ENCODE measurements around the gene SPATS1.

The SPATS1 gene

DNA sequence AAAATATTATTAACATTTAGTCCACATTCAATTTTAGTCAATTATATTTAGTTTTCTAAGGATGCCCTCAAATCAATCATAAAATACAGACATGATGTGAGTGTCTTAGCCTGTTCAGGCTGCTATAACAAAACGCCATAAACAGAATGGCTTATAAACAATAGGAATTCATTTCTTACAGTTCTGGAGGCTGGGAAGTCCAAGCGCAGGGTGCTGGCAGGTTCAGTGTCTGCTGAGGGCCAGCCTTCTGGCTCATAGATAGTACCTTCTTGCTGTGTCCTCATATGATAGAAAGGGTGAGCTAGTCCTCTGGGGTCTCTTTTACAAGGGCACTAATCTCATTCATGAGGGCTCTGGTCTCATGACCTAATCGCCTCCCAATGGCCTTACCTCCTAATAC lies 35.0 kb downstream of the SPATS1 start:
- CTCF ChIA-PET: no interaction called here
- POLR2A ChIA-PET: interaction anchor here (1.4 kb wide), 1 partner anchor 9 kb away, joined by 6 read pairs; the partner anchor contains the start of gene CDC5L
- DNase-seq (ENCODE audit: extremely low spot score): no peak
- TF ChIP-seq SP1 (IDR thresholded peaks at IDR 0.05) (no peak), CTBP1 (IDR thresholded peaks at IDR 0.05; ENCODE audit: borderline replicate concordance) (no peak), SUZ12 (IDR thresholded peaks at IDR 0.05) (no peak), BHLHE40 (IDR thresholded peaks at IDR 0.05; ENCODE audit: borderline replicate concordance) (no peak), FOXA1 (IDR thresholded peaks at IDR 0.05) (no peak), ARNT (IDR thresholded peaks at IDR 0.05) (no peak), TARDBP (IDR thresholded peaks at IDR 0.05) (no peak), HDGF (IDR thresholded peaks at IDR 0.05; ENCODE audit: borderline replicate concordance) (no peak), NFRKB (IDR thresholded peaks at IDR 0.05) (no peak), FOXM1 (IDR thresholded peaks at IDR 0.05; ENCODE audit: borderline replicate concordance) (no peak)
- TF ChIP-seq, protein P1, sequence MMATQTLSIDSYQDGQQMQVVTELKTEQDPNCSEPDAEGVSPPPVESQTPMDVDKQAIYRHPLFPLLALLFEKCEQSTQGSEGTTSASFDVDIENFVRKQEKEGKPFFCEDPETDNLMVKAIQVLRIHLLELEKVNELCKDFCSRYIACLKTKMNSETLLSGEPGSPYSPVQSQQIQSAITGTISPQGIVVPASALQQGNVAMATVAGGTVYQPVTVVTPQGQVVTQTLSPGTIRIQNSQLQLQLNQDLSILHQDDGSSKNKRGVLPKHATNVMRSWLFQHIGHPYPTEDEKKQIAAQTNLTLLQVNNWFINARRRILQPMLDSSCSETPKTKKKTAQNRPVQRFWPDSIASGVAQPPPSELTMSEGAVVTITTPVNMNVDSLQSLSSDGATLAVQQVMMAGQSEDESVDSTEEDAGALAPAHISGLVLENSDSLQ (IDR thresholded peaks at IDR 0.05): no peak

DNA sequence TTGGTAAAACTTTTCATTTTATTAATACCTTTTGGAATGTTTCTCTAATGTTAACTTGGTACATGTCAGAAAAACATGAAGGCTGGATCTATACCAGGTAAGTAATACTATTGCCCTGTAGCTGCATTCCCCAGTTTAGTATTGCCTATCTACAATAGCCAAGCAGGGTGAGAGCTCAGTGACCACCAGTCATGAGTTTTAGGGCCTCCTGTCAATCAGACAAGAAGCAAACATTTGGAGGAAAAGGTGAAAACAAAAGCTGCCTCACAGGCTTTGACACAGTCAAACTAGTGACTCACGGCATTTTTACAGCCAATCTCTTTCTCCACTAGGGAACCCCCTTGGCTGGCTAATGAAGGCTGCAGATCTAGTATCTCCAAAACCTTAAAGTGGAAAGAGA lies 35.5 kb downstream of the SPATS1 start:
- ChIA-PET POLR2A (interaction anchor here (1.4 kb wide), 1 partner anchor 9 kb away, joined by 6 read pairs; the partner anchor contains the start of gene CDC5L), CTCF (no interaction called here)
- TF ChIP-seq HDGF (IDR thresholded peaks at IDR 0.05; ENCODE audit: borderline replicate concordance): no peak
- TF ChIP-seq, protein P1 (IDR thresholded peaks at IDR 0.05): no peak
- TF ChIP-seq BHLHE40 (IDR thresholded peaks at IDR 0.05; ENCODE audit: borderline replicate concordance): no peak
- no peak for TF ChIP-seq FOXA1 (IDR thresholded peaks at IDR 0.05)
- no peak for TF ChIP-seq FOXK2 (IDR thresholded peaks at IDR 0.05)
- no peak for TF ChIP-seq L3MBTL2 (conservative IDR thresholded peaks at IDR 0.05)
- no peak for TF ChIP-seq CTBP1 (IDR thresholded peaks at IDR 0.05; ENCODE audit: borderline replicate concordance)
- no peak for TF ChIP-seq SP1 (IDR thresholded peaks at IDR 0.05)
- no peak for DNase-seq (ENCODE audit: extremely low spot score)

DNA sequence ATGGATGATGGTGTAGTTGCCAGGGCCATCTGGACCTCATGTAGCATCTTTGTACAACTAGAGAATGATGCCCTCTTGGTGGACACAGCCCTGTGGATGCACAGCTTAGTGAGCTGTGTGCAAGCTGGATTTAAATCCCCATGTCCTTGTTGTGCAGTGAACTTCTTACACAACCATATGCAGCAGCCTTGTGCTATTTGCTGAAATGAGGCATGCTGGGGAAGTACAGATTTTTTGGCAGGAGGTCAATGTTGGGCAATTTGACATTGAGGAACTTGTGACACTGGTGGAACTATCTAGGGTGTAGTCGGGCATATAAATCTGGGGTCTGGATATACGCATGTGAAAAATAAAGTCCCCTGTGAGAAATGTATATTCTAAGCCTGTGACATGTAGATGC lies 39.3 kb downstream of the SPATS1 start:
- DNase-seq (ENCODE audit: extremely low spot score): no peak
- CTCF ChIA-PET: interaction anchor here (0.5 kb wide), 1 partner anchor 43 kb away, joined by 5 read pairs; no protein-coding TSS in a partner anchor
- POLR2A ChIA-PET: no interaction called here
- no peak for TF ChIP-seq SUZ12 (IDR thresholded peaks at IDR 0.05)
- TF ChIP-seq, protein P1 (IDR thresholded peaks at IDR 0.05): no peak
- no peak for TF ChIP-seq FOXK2 (IDR thresholded peaks at IDR 0.05)
- TF ChIP-seq BHLHE40 (IDR thresholded peaks at IDR 0.05; ENCODE audit: borderline replicate concordance): no peak
- TF ChIP-seq ARNT (IDR thresholded peaks at IDR 0.05): no peak

DNA sequence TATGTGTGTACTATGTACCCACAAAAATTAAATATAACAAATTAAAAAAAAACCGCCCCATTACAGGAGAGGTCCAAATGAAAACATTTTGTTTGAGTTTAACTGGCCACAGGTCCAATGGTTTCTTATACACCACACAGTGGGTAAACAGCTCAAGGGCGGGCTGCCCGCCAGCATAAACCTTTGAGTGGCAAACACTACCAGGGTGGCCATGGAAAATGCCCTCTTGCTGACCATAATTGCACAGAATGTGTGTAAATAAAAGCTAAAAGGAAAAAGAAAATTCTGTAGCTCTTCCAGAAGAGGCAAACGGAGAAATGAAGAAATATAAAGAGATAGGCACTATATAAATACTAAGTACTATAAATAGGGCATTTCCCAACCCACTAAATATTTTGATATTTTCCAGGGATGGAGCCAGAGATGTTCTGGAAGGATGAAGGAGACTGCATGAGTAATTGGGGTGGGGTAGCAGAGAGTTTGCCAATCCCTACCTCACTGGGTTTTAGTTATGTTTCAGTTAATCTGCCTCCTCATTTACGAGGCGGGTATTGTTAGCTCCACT lies 44.0 kb downstream of the SPATS1 start:
- ChIA-PET POLR2A (interaction anchor here (1.1 to 2.6 kb wide), 10 partner anchors 9 to 140 kb away, joined by 3 to 20 read pairs (median 6); partner anchors contain the start of gene HSP90AB1), CTCF (interaction anchor here (0.6 to 0.9 kb wide), 2 partner anchors 129 to 312 kb away, joined by 3 to 4 read pairs; no protein-coding TSS in a partner anchor)
- no peak for DNase-seq (ENCODE audit: extremely low spot score)
- no peak for TF ChIP-seq SP1 (IDR thresholded peaks at IDR 0.05)
- no peak for TF ChIP-seq SUZ12 (IDR thresholded peaks at IDR 0.05)
- TF ChIP-seq ELF4 (IDR thresholded peaks at IDR 0.05): no peak
- no peak for TF ChIP-seq LEF1 (IDR thresholded peaks at IDR 0.05; ENCODE audit: borderline replicate concordance)
- TF ChIP-seq ZNF384 (IDR thresholded peaks at IDR 0.05): no peak
- TF ChIP-seq, protein P1 (IDR thresholded peaks at IDR 0.05): no peak
- TF ChIP-seq HDGF (IDR thresholded peaks at IDR 0.05; ENCODE audit: borderline replicate concordance): no peak
- TF ChIP-seq L3MBTL2 (conservative IDR thresholded peaks at IDR 0.05): no peak

DNA sequence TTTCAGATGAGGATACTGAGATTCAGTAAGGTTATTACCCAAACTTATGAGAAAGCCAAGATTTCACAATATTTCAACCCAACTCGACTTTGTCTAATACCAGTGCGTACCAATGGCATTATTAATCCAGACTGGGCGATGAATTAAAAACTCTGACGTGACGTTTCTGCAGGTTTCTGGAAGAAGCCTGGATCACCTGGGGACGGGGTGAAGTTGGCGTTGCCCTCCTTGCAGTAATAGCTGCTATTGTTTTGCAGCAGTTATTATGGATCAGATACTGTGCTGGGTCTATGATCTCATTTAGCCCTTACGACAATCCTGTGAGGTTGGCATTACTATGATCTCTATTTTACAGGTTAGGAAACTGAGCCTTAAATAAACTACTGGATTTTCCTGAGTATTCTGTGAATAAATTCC lies 44.5 kb downstream of the SPATS1 start:
- peak; percentile 22 for DNase-seq (ENCODE audit: extremely low spot score)

More for the DNA sequence above, 44.5 kb downstream of the SPATS1 start:
- TF ChIP-seq SUZ12 (IDR thresholded peaks at IDR 0.05): no peak
- no peak for TF ChIP-seq ELF4 (IDR thresholded peaks at IDR 0.05)
- no peak for TF ChIP-seq LEF1 (IDR thresholded peaks at IDR 0.05; ENCODE audit: borderline replicate concordance)
- TF ChIP-seq, protein P1 (IDR thresholded peaks at IDR 0.05): no peak
- TF ChIP-seq HDGF (IDR thresholded peaks at IDR 0.05; ENCODE audit: borderline replicate concordance): no peak
- POLR2A ChIA-PET: interaction anchor here (0.6 to 2.6 kb wide), 24 partner anchors 9 to 595 kb away, joined by 3 to 20 read pairs (median 4); partner anchors contain the start of gene HSP90AB1
- CTCF ChIA-PET: interaction anchor here (0.6 to 0.9 kb wide), 2 partner anchors 130 to 312 kb away, joined by 3 to 4 read pairs; no protein-coding TSS in a partner anchor
